Fibroblast of mammary gland (primary cell): ENCODE results near the gene CCNI2.

Experiments
- DNase-seq: peaks from one replicate; pipeline ENCODE4 v3.0.0-alpha.2; 2010; ENCODE audit warnings: low read depth
- H3K4me3 ChIP-seq: 2 replicates; pipeline ENCODE4 v1.5.1; 2011; ENCODE audit warnings: low read depth, mild to moderate bottlenecking, low read length, moderate library complexity; ENCODE audit not compliant: control insufficient read depth
- CTCF ChIP-seq: conservative IDR thresholded peaks from 2 replicates; pipeline ENCODE4 v1.5.1; 2011; ENCODE audit warnings: low read depth, low read length, inconsistent platforms; ENCODE audit not compliant: control insufficient read depth, insufficient read depth

The CCNI2 gene

GRCh38 chr5:132746954-132747615 is at the start of gene CCNI2:
Gene CCNI2, plus strand, starts transcription at chr5:132747426. Its CDS starts 70 bp downstream, at chr5:132747496.
- peak within 1 kb of the TSS; percentile 4 for H3K4me3 ChIP-seq
- no peak for DNase-seq
- peak; percentile 21 for TF ChIP-seq CTCF

- peak; percentile 51 for DNase-seq
- TF ChIP-seq CTCF = no peak
- H3K4me3 ChIP-seq = no peak overlapping the region
Measured at GRCh38 chr5:132704875-132705274, 42.4 kb upstream of the CCNI2 start.

GRCh38 chr5:132708645-132709044 is 38.6 kb upstream of the CCNI2 start:
- H3K4me3 ChIP-seq = no peak overlapping the region
- no peak for DNase-seq
- no peak for TF ChIP-seq CTCF

GRCh38 chr5:132714456-132715307 is 32.5 kb upstream of the CCNI2 start:
- TF ChIP-seq CTCF = peak; percentile 51
- DNase-seq = peak; percentile 32
- no peak overlapping the region for H3K4me3 ChIP-seq

- no peak for TF ChIP-seq CTCF
- no peak overlapping the region for H3K4me3 ChIP-seq
Measured at GRCh38 chr5:132718544-132719312, 28.5 kb upstream of the CCNI2 start.

GRCh38 chr5:132725745-132726144 is 21.5 kb upstream of the CCNI2 start:
- no peak for TF ChIP-seq CTCF
- no peak for DNase-seq
- H3K4me3 ChIP-seq = no peak overlapping the region

More at GRCh38 chr5:132718544-132719312, 28.5 kb upstream of the CCNI2 start:
- no peak for DNase-seq
